ENCODE measurements around the gene SMIM5. TPM values are rescaled to one million over a fixed set of nuclear protein-coding genes. Genes with fewer than 3 reads are reported as not detected.

Gene SMIM5
- polyA plus RNA-seq, 3 donors = 0.15 to 3.3 (median 0.43) TPM

DNA sequence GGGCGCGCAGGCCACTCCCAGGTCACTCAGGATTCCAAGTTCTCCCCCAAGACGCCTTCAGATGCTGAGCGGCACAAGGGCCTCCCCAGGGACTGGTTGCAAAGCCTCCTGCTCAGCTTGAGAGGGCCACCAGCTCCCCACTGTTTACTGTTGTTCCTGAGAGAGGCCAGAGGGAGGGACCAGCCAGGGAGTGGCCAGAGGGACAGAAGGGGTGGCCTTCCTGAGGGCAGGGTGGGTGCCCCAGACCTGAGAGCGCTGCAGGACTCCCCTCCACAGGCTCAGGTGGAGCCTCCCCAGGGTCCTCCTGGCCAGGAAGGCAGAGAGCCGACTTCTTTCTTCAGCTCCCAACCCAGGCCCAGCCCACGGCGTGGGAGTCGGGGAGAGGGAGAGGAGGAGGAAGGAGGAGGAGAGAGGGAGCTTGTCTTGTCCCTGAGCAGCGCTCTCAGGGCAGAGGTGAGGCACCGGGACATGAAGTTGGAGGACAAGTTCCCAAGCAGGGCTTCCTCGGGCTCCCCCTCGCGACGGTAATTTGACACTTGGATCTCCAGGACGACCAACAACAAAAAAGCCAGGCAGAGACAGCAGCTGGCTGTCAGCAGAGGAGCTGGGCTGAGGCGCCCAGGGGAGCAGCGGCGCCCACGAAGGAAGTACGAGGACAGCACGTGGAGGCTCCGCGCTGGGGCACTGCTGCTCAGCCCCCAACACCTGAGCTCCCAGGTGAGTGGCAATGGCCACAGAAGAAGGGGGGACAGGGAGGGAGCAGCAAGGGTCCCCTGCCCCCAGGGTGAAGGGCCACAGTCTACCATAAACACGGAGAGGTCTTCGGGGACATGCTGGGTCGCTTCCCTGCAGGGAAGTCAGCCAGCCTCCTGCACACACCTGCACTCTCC is 497 bp downstream of the SMIM5 start:
- no peak overlapping the region for H3K9ac ChIP-seq (ENCODE audit: insufficient read depth, low read length, poor library complexity, severe bottlenecking)
- peaks cover 11% of the 10 kb centered on the region for H3K4me1 Mint-ChIP-seq
- peaks cover 13% of the 10 kb centered on the region for H4K20me1 ChIP-seq (ENCODE audit: insufficient read depth, low read length)
- no peak overlapping the region for H3K4me3 ChIP-seq (replicated peaks in 1 of 3; ENCODE audit: low read depth in 2 of 3, low read length in 3 of 3)
- peak overlapping the region; percentile 27 for H3K4me2 ChIP-seq (replicated peaks; ENCODE audit: extremely low read depth, low read length, poor library complexity, severe bottlenecking)
- H3K4me1 ChIP-seq (ENCODE audit: control insufficient read depth in 1 of 2, insufficient read depth in 2 of 2, low read length in 2 of 2) = peaks cover 5 to 13% of the 10 kb centered on the region in 2 donors
- no peak overlapping the region for H2AFZ ChIP-seq (ENCODE audit: insufficient read depth, low read depth, low read length, poor library complexity, severe bottlenecking)
- no peaks in the 10 kb centered on the region for H3K9me3 ChIP-seq (replicated peaks in 1 of 2; ENCODE audit: control insufficient read depth in 1 of 2, insufficient read depth in 1 of 2, low read length in 2 of 2)
- intact Hi-C loops (cut with micrococcal nuclease) = loop anchor here (1.0 to 5.0 kb wide), 3 partner anchors 39 to 117 kb away; no protein-coding TSS in a partner anchor
- DNase-seq = peak; percentile 22 to 38 (median 28)
- TF ChIP-seq, protein P1, sequence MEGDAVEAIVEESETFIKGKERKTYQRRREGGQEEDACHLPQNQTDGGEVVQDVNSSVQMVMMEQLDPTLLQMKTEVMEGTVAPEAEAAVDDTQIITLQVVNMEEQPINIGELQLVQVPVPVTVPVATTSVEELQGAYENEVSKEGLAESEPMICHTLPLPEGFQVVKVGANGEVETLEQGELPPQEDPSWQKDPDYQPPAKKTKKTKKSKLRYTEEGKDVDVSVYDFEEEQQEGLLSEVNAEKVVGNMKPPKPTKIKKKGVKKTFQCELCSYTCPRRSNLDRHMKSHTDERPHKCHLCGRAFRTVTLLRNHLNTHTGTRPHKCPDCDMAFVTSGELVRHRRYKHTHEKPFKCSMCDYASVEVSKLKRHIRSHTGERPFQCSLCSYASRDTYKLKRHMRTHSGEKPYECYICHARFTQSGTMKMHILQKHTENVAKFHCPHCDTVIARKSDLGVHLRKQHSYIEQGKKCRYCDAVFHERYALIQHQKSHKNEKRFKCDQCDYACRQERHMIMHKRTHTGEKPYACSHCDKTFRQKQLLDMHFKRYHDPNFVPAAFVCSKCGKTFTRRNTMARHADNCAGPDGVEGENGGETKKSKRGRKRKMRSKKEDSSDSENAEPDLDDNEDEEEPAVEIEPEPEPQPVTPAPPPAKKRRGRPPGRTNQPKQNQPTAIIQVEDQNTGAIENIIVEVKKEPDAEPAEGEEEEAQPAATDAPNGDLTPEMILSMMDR (IDR thresholded peaks at IDR 0.05) = no peak
- no peak overlapping the region for H3K4me3 Mint-ChIP-seq
- no peaks in the 10 kb centered on the region for H3K27me3 ChIP-seq (ENCODE audit: control insufficient read depth in 2 of 2, insufficient read depth in 2 of 2, low read length in 2 of 2)
- no peaks in the 10 kb centered on the region for H3K79me2 ChIP-seq (ENCODE audit: insufficient read depth, low read length)
- peaks cover 12 to 13% of the 10 kb centered on the region in 2 donors for H3K36me3 Mint-ChIP-seq
- H3K9me3 Mint-ChIP-seq = peaks cover 0 to 2% (median 0%) of the 10 kb centered on the region in 7 donors
- H3K36me3 ChIP-seq (replicated peaks in 1 of 2; ENCODE audit: control insufficient read depth in 1 of 2, insufficient read depth in 2 of 2, low read length in 2 of 2) = peaks cover 1 to 8% of the 10 kb centered on the region in 2 donors
- no peak overlapping the region for H3K27ac ChIP-seq (ENCODE audit: low read depth in 1 of 2, low read length in 2 of 2)
- 33% methylated on average over 18 of the region's 27 CpGs for WGBS (ENCODE audit: insufficient coverage)
- H3K27ac Mint-ChIP-seq = peak overlapping the region in 1 of 7 donors; percentile 76
- peaks cover 2 to 8% (median 4%) of the 10 kb centered on the region in 3 donors for H3K27me3 Mint-ChIP-seq (ENCODE audit: low read depth in 3 of 3)

DNA sequence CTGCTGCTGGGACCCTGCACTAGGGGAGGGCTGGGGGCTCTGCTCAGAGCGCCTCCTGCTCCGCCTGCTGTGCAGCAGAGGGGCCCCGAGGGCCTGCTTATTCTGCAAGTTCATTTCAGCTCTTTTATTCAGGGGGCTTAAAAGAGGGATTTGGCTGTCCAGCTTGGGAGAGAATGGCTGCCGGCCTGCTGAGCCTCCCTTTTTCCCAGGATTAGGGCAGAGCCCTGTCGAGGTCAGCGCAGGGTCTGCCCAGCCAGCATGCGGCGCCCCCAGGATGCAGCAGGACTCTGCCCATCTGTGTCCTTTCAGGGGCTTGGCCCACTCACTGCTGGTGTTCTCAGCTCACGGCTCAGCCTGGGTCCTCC is 1.1 kb downstream of the SMIM5 start:
- peaks cover 5 to 13% of the 10 kb centered on the region in 2 donors for H3K4me1 ChIP-seq (ENCODE audit: control insufficient read depth in 1 of 2, insufficient read depth in 2 of 2, low read length in 2 of 2)
- Mint-ChIP-seq H3K27ac (no peak overlapping the region), H3K9me3 (peaks cover 0 to 2% (median 0%) of the 10 kb centered on the region in 7 donors), H3K27me3 (ENCODE audit: low read depth in 3 of 3) (peaks cover 2 to 8% (median 4%) of the 10 kb centered on the region in 3 donors), H3K4me3 (no peak overlapping the region), H3K4me1 (peaks cover 11% of the 10 kb centered on the region), H3K36me3 (peaks cover 12% of the 10 kb centered on the region in 2 donors)
- H3K27ac ChIP-seq (ENCODE audit: low read depth in 1 of 2, low read length in 2 of 2) = no peak overlapping the region
- DNase-seq = no peak
- WGBS (ENCODE audit: insufficient coverage) = 91% methylated on average over 9 of the region's 9 CpGs
- no peak overlapping the region for H3K4me2 ChIP-seq (replicated peaks; ENCODE audit: extremely low read depth, low read length, poor library complexity, severe bottlenecking)
- no peak overlapping the region for H3K9ac ChIP-seq (ENCODE audit: insufficient read depth, low read length, poor library complexity, severe bottlenecking)
- TF ChIP-seq, protein P1 (IDR thresholded peaks at IDR 0.05) = no peak
- no peak overlapping the region for H2AFZ ChIP-seq (ENCODE audit: insufficient read depth, low read depth, low read length, poor library complexity, severe bottlenecking)
- intact Hi-C loops (cut with micrococcal nuclease) = loop anchor here in 1 of 2 donors (5.0 kb wide), 1 partner anchor 38 kb away; no protein-coding TSS in a partner anchor
- H3K4me3 ChIP-seq (replicated peaks in 1 of 3; ENCODE audit: low read depth in 2 of 3, low read length in 3 of 3) = no peak overlapping the region
- peaks cover 0 to 8% of the 10 kb centered on the region in 2 donors for H3K36me3 ChIP-seq (replicated peaks in 1 of 2; ENCODE audit: control insufficient read depth in 1 of 2, insufficient read depth in 2 of 2, low read length in 2 of 2)
- H3K27me3 ChIP-seq (ENCODE audit: control insufficient read depth in 2 of 2, insufficient read depth in 2 of 2, low read length in 2 of 2) = no peaks in the 10 kb centered on the region
- H3K79me2 ChIP-seq (ENCODE audit: insufficient read depth, low read length) = no peaks in the 10 kb centered on the region
- no peaks in the 10 kb centered on the region for H3K9me3 ChIP-seq (replicated peaks in 1 of 2; ENCODE audit: control insufficient read depth in 1 of 2, insufficient read depth in 1 of 2, low read length in 2 of 2)
- peaks cover 13% of the 10 kb centered on the region for H4K20me1 ChIP-seq (ENCODE audit: insufficient read depth, low read length)

Data from CD14-positive monocyte (primary cell).